Tibial artery (tissue), 4 donors: ENCODE results near the gene PRSS56.

Experiments used
- DNase-seq, 2 donors: peaks; one replicate each; pipeline ENCODE4 v3.0.0-alpha.2; 2019
- H3K27ac ChIP-seq, 2 donors: fragments of 200-600 bp; sonication (generic) in 1 of 2; 1 replicate in 1 of 2; 2 replicates in 1 of 2; pipeline ENCODE4 v1.5.1; 2018 to 2019; ENCODE audit warnings: mild to moderate bottlenecking in 1 of 2
- H3K27me3 ChIP-seq, 2 donors: fragments of 200-600 bp; sonication (generic) in 1 of 2; one replicate each; pipeline versions ENCODE4 v1.5.1 to v1.6.0; 2016 to 2019
- H3K36me3 ChIP-seq, 3 donors: fragments of 200-600 bp; sonication (generic) in 2 of 3; one replicate each; pipeline ENCODE4 v1.5.1; 2016 to 2019; ENCODE audit warnings: mild to moderate bottlenecking in 2 of 3
- H3K4me1 ChIP-seq, 4 donors: fragments of 200-600 bp; sonication (generic) in 2 of 4; 1 replicate in 3 of 4; 2 replicates in 1 of 4; pipeline ENCODE4 v1.5.1; 2016 to 2019
- H3K4me3 ChIP-seq, 2 donors: fragments of 200-600 bp; sonication (generic) in 1 of 2; 1 replicate in 1 of 2; 2 replicates in 1 of 2; pipeline ENCODE4 v1.5.1; 2018 to 2019; ENCODE audit warnings: mild to moderate bottlenecking in 2 of 2
- H3K9me3 ChIP-seq, 3 donors: fragments of 200-600 bp; sonication (generic) in 1 of 3; one replicate each; pipeline ENCODE4 v1.5.1; 2016 to 2019
- intact Hi-C: fragments of 100-400 bp; cut with DNase I; formaldehyde crosslinking; loops from one replicate; pipeline ENCODE4 v1.15.0; 2023; ENCODE audit warnings: low total_unique reads
- TF ChIP-seq, protein P1 (sequence below), 2 experiments: fragments of 200-600 bp in 1 of 2; fragments of 450-650 bp in 1 of 2; IDR thresholded peaks; one replicate each; pipeline ENCODE4 v1.5.1; 2017 to 2019; ENCODE audit warnings: antibody characterized with exemption in 2 of 2, mild to moderate bottlenecking in 1 of 2, moderate library complexity in 1 of 2

Gene PRSS56

DNA sequence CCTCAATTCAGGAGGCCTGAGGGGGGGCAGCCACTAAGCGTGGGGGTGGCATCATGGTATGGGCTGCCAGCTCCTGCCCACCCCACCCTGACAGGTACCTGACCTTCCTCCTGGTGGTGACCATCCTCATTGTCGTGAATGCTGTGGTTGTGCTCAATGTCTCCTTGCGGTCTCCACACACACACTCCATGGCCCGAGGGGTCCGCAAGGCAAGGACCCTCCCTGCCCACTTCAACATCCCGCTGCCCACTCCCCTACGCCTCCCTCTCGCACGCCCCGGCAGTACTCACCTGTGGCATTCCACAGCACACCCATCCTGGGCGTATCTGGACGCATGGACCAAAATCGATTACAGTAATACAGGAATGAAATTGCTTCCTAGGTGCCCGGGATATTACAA, 23.3 kb downstream of the PRSS56 start:
- Histone ChIP-seq H3K36me3 (peaks cover 0 to 8% (median 6%) of the 10 kb centered on the region in 3 donors), H3K9me3 (no peaks in the 10 kb centered on the region), H3K4me1 (no peaks in the 10 kb centered on the region), H3K27ac (no peak overlapping the region), H3K4me3 (no peak overlapping the region), H3K27me3 (peaks cover 0 to 27% of the 10 kb centered on the region in 2 donors)
- no peak for DNase-seq
- intact Hi-C loops = no loop called here
- TF ChIP-seq, protein P1, sequence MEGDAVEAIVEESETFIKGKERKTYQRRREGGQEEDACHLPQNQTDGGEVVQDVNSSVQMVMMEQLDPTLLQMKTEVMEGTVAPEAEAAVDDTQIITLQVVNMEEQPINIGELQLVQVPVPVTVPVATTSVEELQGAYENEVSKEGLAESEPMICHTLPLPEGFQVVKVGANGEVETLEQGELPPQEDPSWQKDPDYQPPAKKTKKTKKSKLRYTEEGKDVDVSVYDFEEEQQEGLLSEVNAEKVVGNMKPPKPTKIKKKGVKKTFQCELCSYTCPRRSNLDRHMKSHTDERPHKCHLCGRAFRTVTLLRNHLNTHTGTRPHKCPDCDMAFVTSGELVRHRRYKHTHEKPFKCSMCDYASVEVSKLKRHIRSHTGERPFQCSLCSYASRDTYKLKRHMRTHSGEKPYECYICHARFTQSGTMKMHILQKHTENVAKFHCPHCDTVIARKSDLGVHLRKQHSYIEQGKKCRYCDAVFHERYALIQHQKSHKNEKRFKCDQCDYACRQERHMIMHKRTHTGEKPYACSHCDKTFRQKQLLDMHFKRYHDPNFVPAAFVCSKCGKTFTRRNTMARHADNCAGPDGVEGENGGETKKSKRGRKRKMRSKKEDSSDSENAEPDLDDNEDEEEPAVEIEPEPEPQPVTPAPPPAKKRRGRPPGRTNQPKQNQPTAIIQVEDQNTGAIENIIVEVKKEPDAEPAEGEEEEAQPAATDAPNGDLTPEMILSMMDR (IDR thresholded peaks at IDR 0.05) = no peak

DNA sequence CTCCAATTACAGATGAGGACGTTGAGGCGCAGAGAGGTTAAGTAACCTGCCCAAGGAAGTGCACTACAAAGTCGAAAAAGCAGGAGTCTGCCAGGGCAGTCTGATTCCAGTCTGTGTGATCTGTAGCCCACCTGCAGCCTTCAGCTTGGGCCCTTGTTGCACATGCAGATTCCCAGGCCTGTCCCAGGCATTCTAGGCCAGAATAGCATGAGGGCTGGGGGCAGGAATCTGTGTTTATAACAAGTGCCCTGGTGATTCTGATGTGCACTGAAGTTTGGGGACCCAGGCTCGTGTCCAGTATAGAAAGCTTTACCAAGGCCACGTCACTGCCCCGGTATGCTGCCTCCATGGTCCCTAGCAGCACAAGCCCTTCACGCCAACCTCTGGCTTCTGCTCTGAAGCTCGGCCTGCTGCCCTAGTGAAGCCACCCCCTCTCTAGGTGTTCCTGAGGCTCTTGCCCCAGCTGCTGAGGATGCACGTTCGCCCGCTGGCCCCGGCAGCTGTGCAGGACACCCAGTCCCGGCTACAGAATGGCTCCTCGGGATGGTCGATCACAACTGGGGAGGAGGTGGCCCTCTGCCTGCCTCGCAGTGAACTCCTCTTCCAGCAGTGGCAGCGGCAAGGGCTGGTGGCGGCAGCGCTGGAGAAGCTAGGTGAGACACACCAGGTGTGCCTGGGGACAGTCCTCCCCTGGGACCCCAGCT, 23.9 kb downstream of the PRSS56 start:
- TF ChIP-seq, protein P1 (IDR thresholded peaks at IDR 0.05) = no peak
- H3K4me3 ChIP-seq = no peak overlapping the region
- no peak overlapping the region for H3K27ac ChIP-seq
- H3K27me3 ChIP-seq = peaks cover 0 to 22% of the 10 kb centered on the region in 2 donors
- intact Hi-C loops = no loop called here
- peaks cover 0 to 8% (median 6%) of the 10 kb centered on the region in 3 donors for H3K36me3 ChIP-seq
- DNase-seq = no peak
- no peaks in the 10 kb centered on the region for H3K4me1 ChIP-seq
- H3K9me3 ChIP-seq = no peaks in the 10 kb centered on the region

DNA sequence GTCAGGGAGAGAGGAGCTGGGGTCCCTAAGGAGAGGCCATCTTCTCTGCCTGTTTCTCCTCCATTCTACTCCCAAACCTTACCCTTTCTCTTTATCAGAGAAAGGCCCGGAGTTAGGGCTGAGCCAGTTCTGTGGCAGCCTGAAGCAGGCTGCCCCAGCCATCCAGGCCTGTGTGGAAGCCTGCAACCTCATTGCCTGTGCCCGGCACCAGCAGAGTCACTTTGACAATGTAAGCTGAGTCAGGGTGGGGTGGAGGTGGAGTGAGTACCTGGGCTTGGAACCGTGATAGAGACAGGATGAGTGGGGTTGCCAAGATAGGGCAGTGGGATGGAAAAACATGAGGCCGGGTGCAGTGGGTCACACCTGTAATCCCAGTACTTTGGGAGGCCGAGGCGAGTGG, 24.5 kb downstream of the PRSS56 start:
- Histone ChIP-seq H3K36me3 (peaks cover 0 to 8% (median 6%) of the 10 kb centered on the region in 3 donors), H3K4me3 (no peak overlapping the region), H3K4me1 (peaks cover 0 to 3% (median 0%) of the 10 kb centered on the region in 4 donors), H3K9me3 (no peaks in the 10 kb centered on the region), H3K27me3 (peaks cover 0 to 16% of the 10 kb centered on the region in 2 donors), H3K27ac (no peak overlapping the region)
- intact Hi-C loops = no loop called here
- TF ChIP-seq, protein P1 (IDR thresholded peaks at IDR 0.05) = no peak
- DNase-seq = no peak

DNA sequence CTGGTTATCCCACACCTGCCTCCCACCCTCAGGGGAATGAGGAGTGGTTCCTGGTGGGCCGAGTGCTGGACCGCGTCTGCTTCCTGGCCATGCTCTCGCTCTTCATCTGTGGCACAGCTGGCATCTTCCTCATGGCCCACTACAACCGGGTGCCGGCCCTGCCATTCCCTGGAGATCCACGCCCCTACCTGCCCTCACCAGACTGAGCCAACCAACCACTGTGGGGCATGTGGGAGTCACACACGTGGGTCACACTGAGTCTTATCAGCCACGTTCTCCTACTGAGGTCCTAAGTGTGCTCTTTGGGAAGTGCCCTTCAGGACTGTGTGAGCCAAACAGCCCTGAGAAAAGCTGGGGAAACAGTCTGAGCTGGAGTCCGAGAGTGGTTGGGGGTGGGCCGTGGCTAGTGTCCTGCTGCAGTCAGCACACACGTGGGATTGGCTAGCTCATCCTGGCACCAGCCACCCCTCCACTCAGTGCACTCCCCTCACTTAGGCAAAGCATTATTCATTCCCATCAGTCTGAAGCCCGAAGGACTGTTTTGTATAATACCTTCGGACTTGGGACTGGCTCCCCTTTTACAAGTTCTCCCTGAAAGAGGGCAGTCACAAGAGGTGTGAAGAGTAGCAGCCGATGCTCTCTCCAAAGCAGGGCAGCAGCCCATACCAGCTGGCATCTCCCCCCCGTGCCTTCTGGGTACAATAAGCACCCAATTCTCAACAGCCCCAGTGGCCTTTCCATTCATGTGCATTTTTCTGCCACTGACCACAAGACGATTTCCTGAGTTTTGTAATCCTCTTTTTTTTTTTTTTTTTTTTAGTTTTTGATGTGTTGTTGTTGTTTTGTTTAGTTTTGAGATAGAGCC, 25.6 kb downstream of the PRSS56 start:
- Histone ChIP-seq H3K4me1 (peaks cover 0 to 6% (median 0%) of the 10 kb centered on the region in 4 donors), H3K36me3 (peaks cover 0 to 8% (median 6%) of the 10 kb centered on the region in 3 donors), H3K27ac (no peak overlapping the region), H3K9me3 (no peaks in the 10 kb centered on the region), H3K4me3 (no peak overlapping the region), H3K27me3 (peaks cover 0 to 5% of the 10 kb centered on the region in 2 donors)
- DNase-seq = no peak
- intact Hi-C loops = no loop called here
- TF ChIP-seq, protein P1 (IDR thresholded peaks at IDR 0.05) = no peak

DNA sequence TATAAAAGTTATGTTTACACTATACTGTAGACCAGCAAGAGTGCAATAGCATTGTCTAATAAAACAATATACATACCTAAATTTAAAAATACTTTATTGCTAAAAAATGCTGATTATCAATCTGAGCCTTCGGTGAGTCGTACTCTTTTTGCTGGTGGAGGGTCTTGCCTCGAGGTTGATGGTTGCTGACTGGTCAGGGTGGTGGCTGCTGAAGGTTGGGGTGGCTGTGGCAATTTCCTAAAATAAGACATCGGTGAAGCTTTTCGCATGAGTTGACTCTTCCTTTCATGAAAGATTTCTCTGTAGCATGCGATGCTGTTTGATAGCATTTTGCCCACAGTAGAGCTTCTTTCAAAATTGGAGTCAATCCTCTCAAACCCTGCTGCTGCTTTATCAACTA, 27.8 kb downstream of the PRSS56 start:
- intact Hi-C loops = no loop called here
- Histone ChIP-seq H3K4me3 (no peak overlapping the region), H3K36me3 (peaks cover 0 to 8% (median 6%) of the 10 kb centered on the region in 3 donors), H3K27me3 (no peaks in the 10 kb centered on the region), H3K9me3 (no peaks in the 10 kb centered on the region), H3K27ac (no peak overlapping the region), H3K4me1 (peaks cover 0 to 22% (median 11%) of the 10 kb centered on the region in 4 donors)
- DNase-seq = no peak
- TF ChIP-seq, protein P1 (IDR thresholded peaks at IDR 0.05) = no peak
